GM21528 (cell line): ENCODE data around the gene INTS4.
"Not testable (repeated sequence)": the region's sequence is repeated elsewhere in the genome, so short reads cannot be mapped to it uniquely, and the experiment has no call there.

Experiments
- ATAC-seq: cut with Tn5 transposase; IDR thresholded peaks from one replicate; pipeline ENCODE4 v1.9.1; 2021; ENCODE audit warnings: mild to moderate bottlenecking, moderate library complexity; ENCODE audit not compliant: unreplicated experiment, low FRiP score

INTS4 gene

DNA sequence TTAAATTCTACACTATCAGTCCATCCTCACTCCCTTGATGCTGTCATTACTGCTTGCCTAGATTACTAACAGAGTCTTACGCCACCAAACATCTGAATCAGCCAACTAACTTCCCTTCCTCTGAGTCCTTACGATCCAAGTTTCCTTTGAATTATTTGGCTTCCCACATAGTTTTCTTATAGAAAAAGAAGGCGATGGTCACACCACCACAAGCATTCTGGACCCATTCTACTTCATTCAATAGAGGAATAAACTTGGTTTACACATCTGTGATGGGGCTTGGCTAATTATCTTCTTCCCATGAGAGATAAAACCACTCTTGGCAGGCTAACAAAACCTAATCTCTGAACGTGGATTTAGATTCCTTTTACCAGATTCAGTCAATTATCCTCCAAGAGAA lies 35.0 kb downstream of the INTS4 start:
- no peak for ATAC-seq

DNA sequence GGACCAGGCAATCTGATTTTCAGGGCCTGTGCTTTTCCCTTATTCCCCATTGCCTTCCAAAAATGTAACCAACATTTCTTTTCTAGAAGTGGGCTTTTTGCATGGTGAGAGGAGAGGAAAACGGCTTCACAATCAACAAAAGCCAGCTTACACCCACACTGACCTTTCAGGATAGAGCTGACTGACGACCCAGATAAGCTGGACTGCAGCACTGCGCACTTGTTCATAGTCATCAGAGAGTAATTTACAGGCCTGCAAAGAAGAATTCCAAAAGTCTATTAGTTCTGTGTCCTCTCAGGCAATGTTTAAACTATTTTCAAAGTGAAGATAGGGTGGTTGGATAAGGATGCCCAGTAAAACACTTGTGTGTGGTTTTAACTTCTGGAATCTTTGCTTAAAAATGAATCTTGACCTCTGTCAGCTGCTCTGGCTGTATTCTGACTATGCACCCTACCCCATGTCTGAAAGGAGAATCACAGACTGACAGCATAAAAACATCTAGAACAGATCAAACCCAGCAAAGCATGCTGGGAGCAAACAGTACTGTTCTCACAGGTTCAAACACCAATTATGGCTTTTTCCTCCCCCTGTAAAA lies 35.8 kb downstream of the INTS4 start:
- not testable (repeated sequence) for ATAC-seq

GRCh38 chr11:77943296-77943695 lies 51.2 kb downstream of the INTS4 start:
- not testable (repeated sequence) for ATAC-seq

DNA sequence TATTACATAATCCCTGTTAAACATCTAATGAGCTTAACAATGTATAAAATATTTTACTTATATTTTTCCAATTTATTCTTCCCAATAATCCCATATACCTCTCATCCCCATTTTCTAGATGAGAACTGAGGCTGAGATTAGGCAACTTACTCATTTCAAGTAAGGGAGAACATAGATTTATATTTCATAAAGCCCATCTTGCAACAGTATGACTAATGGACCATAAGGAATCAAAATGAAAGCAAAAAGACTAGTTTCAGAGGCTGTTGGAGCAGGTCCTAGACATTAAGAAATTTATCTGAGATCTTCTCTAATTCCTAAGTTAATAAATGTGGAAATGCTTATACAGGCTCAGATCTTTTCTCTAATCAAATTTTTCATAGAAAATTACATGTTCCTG lies 52.0 kb downstream of the INTS4 start:
- not testable (repeated sequence) for ATAC-seq

- not testable (repeated sequence) for ATAC-seq
These were observed 60.9 kb downstream of the INTS4 start for GRCh38 chr11:77933596-77933995.

DNA sequence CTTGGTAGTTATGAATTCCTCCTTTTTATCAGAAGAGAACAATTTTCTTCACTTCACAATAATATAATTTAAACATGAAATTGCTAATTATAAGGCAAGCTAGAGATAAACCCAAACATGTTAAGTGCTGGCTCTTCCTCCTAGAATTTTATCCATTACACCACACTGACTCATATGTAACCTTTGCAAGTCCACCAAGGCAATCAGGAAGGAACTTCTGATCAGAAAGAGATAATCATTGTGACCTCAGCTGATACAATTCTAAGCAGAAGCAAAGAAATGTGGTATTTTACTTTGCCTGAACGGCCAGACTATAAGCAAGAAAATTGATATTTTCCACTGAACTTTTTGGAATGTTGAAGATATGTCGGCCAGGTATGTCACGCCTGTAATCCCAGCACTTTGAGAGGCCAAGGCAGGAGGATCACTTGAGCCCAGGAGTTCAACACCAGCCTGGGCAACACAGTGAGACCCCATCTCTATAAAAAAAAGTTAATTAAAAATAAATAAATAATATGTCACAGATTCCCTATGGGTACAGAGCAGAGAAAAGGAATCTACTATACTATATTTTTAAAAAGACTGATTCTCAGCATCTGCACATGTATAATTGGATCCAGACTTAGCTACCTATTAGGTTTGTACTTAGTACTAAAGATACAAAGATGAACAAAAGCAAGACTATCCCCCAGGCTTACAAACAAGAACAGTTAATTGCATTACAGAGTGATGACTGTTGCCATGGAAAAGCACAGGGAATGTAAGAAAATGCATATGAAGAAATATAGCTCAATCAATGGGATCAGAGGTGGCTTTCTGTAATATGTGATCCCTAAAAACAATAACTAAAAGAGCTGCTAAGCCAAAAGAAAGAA lies 63.9 kb downstream of the INTS4 start:
- not testable (repeated sequence) for ATAC-seq

DNA sequence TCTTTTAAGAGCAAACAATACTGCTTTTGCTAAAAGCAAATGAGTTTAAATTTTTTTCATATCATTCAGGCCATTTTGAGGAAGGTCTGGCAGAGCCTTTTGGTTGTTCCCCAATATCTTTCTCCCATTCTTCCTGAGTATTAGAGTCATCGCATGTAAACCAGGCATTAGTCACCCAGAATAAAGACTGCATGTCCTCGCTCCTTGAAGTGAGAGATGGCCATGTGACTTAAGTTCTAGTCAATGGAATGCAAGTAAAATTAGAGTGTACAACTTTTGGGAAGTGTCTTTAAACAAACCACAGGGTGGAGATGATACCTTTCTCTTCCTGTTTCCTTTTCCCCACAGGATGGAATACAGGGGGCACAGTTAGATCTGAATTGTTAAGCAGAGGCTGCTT lies 76.8 kb downstream of the INTS4 start:
- ATAC-seq, result not testable (repeated sequence)

DNA sequence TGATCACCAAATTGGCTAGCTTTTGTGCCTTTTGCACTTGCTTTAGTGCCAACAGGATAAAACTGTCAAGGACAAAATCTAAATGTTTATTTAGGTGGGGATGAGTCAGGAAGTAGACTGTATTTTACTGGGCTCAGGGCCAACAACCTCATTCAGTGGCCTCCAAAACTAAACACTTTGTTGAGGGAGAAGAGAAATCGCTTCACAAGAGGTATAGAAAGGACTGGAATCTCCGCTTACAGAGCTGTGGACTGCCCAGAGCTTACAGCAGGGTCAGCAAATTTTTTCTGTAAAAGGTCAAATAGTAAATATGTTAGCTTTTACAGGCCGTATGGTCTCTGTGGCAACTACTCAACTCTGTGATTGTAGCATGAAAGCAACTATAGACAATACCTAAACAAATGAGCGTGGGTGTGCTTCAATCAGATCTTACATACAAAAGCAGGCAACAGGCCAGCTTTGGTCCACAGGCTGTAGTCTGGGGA lies 80.1 kb downstream of the INTS4 start:
- ATAC-seq, result not testable (repeated sequence)

DNA sequence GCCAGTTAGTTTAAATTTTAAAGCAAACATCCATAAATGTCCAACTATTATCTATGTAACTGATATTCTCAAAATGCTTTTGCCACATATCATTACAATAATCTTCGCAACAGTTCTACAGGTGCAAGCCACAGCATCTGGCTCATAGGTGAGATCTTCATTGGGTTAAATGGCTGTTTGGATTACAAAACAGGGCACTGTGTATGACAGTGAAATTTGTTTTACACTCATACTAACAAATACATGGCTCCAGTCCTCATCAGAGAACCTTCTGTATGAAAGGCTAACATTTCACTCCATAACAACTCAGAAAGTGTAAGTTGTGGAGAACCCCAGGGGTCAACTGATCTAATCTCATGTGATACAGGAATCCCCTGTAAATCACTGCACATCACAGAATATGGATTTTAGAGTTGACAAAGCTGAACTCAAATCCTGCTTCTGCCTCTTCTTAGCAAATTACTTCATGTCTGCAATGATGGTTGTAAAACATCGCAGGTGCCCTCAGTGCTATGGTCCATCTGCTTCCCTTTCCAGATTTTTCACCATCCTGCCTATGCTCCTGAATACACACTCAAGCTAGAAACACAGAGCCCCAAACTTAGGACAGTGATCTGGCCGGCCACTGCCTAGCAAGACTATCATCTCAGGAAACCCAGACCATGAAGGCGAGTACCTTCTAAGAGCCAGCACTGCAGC lies 80.7 kb downstream of the INTS4 start:
- ATAC-seq, result not testable (repeated sequence)

DNA sequence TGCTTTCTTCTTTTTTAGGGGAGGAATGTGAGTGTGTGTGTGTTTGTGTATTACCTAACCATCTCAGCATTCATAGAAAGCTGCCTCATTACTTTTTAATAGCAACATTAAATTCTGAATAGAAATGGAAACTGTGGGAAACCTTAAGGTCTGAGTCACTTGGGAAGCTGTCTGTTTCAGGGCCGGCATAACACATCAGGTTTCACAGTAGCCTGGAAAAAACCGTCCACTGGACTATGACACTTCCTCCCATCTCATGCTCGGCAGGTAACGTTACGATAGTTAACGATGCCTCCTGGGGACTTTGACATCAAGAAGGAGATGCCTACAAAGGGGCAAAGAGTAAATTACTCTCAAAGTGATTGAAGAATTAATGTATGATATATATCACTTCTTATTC lies 83.6 kb downstream of the INTS4 start:
- ATAC-seq, result not testable (repeated sequence)

- no peak for ATAC-seq
These were observed 85.2 kb downstream of the INTS4 start for GRCh38 chr11:77909277-77909676.

GRCh38 chr11:77908835-77909234 lies 85.6 kb downstream of the INTS4 start:
- ATAC-seq, result no peak

DNA sequence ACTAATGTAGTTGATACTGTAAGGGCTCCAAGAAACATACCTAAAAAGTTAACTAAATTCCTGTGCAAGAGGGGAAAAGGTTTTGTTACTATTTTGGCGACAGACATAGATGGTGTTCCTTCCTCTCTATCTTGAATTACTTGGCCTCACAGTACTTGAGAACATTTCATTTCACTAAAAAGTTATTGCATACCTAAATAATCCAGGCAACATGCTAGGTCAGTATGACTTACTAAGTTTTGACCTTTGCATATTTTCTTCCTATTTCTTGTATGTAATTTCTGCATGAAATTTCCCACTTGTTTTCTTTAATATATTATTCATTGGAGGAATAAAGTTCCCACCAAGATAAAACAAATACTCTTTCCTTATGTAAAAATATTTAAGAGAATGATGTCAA lies 99.5 kb downstream of the INTS4 start:
- ATAC-seq, result not testable (repeated sequence)

GRCh38 chr11:77891703-77892102 lies 102.8 kb downstream of the INTS4 start:
- not testable (repeated sequence) for ATAC-seq

- not testable (repeated sequence) for ATAC-seq
These were observed 103.2 kb downstream of the INTS4 start for GRCh38 chr11:77891256-77891655.

GRCh38 chr11:77890619-77891056 lies 103.8 kb downstream of the INTS4 start:
- ATAC-seq, result not testable (repeated sequence)

GRCh38 chr11:77890100-77890614 lies 104.3 kb downstream of the INTS4 start:
- ATAC-seq, result not testable (repeated sequence)

DNA sequence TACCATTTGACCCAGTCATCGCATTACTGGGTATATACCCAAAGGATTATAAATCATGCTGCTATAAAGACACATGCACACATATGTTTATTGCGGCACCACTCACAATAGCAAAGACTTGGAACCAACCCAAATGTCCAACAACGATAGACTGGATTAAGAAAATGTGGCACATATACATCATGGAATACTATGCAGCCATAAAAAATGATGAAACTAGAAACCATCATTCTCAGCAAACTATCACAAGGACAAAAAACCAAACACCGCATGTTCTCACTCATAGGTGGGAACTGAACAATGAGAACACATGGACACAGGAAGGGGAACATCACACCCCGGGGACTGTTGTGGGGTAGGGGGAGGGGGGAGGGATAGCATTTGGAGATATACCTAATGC lies 105.4 kb downstream of the INTS4 start:
- ATAC-seq, result not testable (repeated sequence)

DNA sequence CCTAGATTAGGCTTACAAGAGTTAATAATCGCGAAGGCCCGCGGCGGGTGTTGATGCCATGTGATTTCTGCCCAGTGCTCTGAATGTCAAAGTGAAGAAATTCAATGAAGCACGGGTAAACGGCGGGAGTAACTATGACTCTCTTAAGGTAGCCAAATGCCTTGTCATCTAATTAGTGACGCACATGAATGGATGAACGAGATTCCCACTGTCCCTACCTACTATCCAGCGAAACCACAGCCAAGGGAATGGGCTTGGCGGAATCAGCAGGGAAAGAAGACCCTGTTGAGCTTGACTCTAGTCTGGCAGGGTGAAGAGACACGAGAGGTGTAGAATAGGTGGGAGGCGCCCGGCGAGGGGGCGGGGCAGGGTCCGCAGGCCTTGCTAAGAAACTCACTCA lies 108.1 kb downstream of the INTS4 start:
- no peak for ATAC-seq

DNA sequence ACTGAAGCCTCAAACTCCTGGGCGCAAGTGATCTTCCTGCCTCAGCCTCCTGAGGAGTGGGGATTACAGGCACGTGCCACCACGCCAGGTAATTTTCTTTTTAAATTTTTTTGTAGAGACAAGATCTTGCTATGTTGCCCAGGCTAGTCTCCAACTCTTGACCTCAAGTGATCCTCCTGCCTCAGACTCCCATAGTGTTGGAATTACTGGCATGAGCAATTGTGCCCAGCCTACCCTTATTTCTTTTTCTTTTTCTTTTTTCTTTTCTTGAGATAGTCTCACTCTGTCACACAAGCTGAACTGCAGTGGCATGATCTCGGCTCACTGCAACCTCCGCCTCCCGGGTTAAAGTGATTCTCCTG lies 109.7 kb downstream of the INTS4 start:
- no peak for ATAC-seq
